HG02588 (cell line): ENCODE results near the gene NDUFS3.

Source experiments
- ATAC-seq: cut with Tn5 transposase; IDR thresholded peaks from one replicate; pipeline ENCODE4 v1.9.1; 2021; ENCODE audit warnings: mild to moderate bottlenecking, moderate library complexity; ENCODE audit not compliant: unreplicated experiment

NDUFS3 gene

GRCh38 chr11:47589584-47589976, 10.7 kb downstream of the NDUFS3 start:
- ATAC-seq, result no peak

GRCh38 chr11:47589977-47590861, 11.3 kb downstream of the NDUFS3 start:
- ATAC-seq, result no peak

- no peak for ATAC-seq
Measured at GRCh38 chr11:47591764-47592163, 12.9 kb downstream of the NDUFS3 start.

- no peak for ATAC-seq
Measured at GRCh38 chr11:47592251-47592650, 13.4 kb downstream of the NDUFS3 start.

GRCh38 chr11:47592970-47593369, 14.1 kb downstream of the NDUFS3 start:
- ATAC-seq, result no peak

- no peak for ATAC-seq
Measured at GRCh38 chr11:47593492-47593933, 14.6 kb downstream of the NDUFS3 start.

GRCh38 chr11:47593934-47594855, 15.3 kb downstream of the NDUFS3 start, which contains the start of gene C1QTNF4:
TSS of gene C1QTNF4 (minus strand) at chr11:47594411. CDS start at chr11:47590810, 3,601 bp downstream.
- no peak for ATAC-seq

GRCh38 chr11:47595029-47595428, 16.2 kb downstream of the NDUFS3 start:
- ATAC-seq, result no peak

- no peak for ATAC-seq
Measured at GRCh38 chr11:47595967-47596366, 17.1 kb downstream of the NDUFS3 start.

GRCh38 chr11:47599902-47600301, 21.0 kb downstream of the NDUFS3 start:
- no peak for ATAC-seq

GRCh38 chr11:47603295-47603694, 24.4 kb downstream of the NDUFS3 start:
- ATAC-seq, result no peak

GRCh38 chr11:47605921-47606320, 27.0 kb downstream of the NDUFS3 start:
- ATAC-seq, result no peak

GRCh38 chr11:47606731-47607130, 27.9 kb downstream of the NDUFS3 start:
- ATAC-seq, result no peak

- ATAC-seq, result no peak
Measured at GRCh38 chr11:47607380-47607779, 28.5 kb downstream of the NDUFS3 start.

- ATAC-seq, result no peak
Measured at GRCh38 chr11:47609675-47610074, 30.8 kb downstream of the NDUFS3 start.

- ATAC-seq, result peak; percentile 76
Measured at GRCh38 chr11:47611348-47611794, 32.5 kb downstream of the NDUFS3 start.

- no peak for ATAC-seq
Measured at GRCh38 chr11:47615249-47615648, 36.4 kb downstream of the NDUFS3 start.

- ATAC-seq, result no peak
Measured at GRCh38 chr11:47616726-47617416, 38.0 kb downstream of the NDUFS3 start.

GRCh38 chr11:47617417-47617809, 38.5 kb downstream of the NDUFS3 start:
- no peak for ATAC-seq

- ATAC-seq, result no peak
Measured at GRCh38 chr11:47620836-47621378, 42.0 kb downstream of the NDUFS3 start.

GRCh38 chr11:47626234-47626633, 47.4 kb downstream of the NDUFS3 start:
- no peak for ATAC-seq
